Measurements from ENCODE around the gene TMPRSS11D. TPM values are rescaled to one million over a fixed set of nuclear protein-coding genes. Genes with fewer than 3 reads are reported as not detected.

Gene TMPRSS11D
- total and polyA plus RNA-seq, 2 donors (not counting 1 experiment from before 2014, with no cell fraction given), result not detected

DNA sequence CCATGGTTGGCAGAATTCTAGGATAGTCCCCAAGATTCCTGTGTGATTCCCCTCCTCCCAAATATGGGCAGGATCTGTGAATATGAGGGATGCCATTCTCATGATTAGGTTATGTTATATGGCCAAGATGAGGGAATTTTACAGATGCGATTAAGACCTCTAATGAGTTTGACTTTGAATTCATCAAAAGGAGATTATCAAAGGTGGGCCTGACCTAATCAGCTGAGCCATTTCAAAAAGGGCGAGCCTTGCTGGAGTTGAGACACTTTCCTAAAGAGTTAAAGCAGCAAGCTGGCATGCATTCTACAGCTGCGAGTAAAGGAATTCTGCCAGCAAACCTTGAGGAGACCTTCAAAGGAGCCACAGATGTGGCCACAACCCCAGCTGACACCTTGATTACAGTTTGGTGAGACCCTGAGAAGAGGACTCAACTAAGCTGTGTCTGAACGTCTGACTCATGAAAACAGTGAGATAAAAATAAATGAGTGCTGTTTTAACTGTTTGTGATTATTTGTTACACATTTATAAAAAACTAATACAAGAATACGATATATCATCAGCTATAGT is 31.7 kb upstream of the TMPRSS11D start:
- no peak for DNase-seq (ENCODE audit: low read depth in 2 of 2)
- H3K36me3 ChIP-seq (ENCODE audit: control insufficient read depth, insufficient read depth, low read length), result no peaks in the 10 kb centered on the region
- TF ChIP-seq EZH2 (IDR thresholded peaks at IDR 0.05; ENCODE audit: low read length, missing control alignments) (no peak), CTCF (conservative IDR thresholded peaks at IDR 0.05 in 1 of 2, IDR thresholded peaks at IDR 0.05 in 1 of 2; ENCODE audit: low read depth in 1 of 2, low read length in 2 of 2) (no peak)
- H4K20me1 ChIP-seq (ENCODE audit: control insufficient read depth, extremely low read depth, insufficient read depth, low read length), result no peaks in the 10 kb centered on the region
- no peaks in the 10 kb centered on the region for H3K4me1 ChIP-seq (ENCODE audit: control insufficient read depth, extremely low read depth, insufficient read depth, low read length)
- no peaks in the 10 kb centered on the region for H3K9me3 ChIP-seq (ENCODE audit: control insufficient read depth, insufficient read depth, low read depth, low read length)
- no peaks in the 10 kb centered on the region for H3K27me3 ChIP-seq (ENCODE audit: control insufficient read depth, insufficient read depth, low read length)
- no peaks in the 10 kb centered on the region for H3K79me2 ChIP-seq (ENCODE audit: control insufficient read depth, insufficient read depth, low read length)
- H2AFZ ChIP-seq (ENCODE audit: low read length), result no peak overlapping the region
- H3K4me3 ChIP-seq (replicated peaks in 1 of 4; ENCODE audit: control extremely low read depth in 1 of 4, insufficient read depth in 1 of 4, low read depth in 3 of 4, low read length in 4 of 4), result no peak overlapping the region
- no peak overlapping the region for H3K27ac ChIP-seq (ENCODE audit: insufficient read depth, low read length)
- no peak overlapping the region for H3K9ac ChIP-seq (ENCODE audit: insufficient read depth, low read length)
- H3K4me2 ChIP-seq (ENCODE audit: extremely low read depth, insufficient read depth, low read length), result no peak overlapping the region

GRCh38 chr4:67912080-67912479 is 28.3 kb upstream of the TMPRSS11D start:
- Histone ChIP-seq H2AFZ (ENCODE audit: low read length) (no peak overlapping the region), H3K36me3 (ENCODE audit: control insufficient read depth, insufficient read depth, low read length) (no peaks in the 10 kb centered on the region), H3K9me3 (ENCODE audit: control insufficient read depth, insufficient read depth, low read depth, low read length) (no peaks in the 10 kb centered on the region), H3K4me1 (ENCODE audit: control insufficient read depth, extremely low read depth, insufficient read depth, low read length) (no peaks in the 10 kb centered on the region), H3K9ac (ENCODE audit: insufficient read depth, low read length) (no peak overlapping the region), H3K4me3 (replicated peaks in 1 of 4; ENCODE audit: control extremely low read depth in 1 of 4, insufficient read depth in 1 of 4, low read depth in 3 of 4, low read length in 4 of 4) (no peak overlapping the region), H3K27me3 (ENCODE audit: control insufficient read depth, insufficient read depth, low read length) (no peaks in the 10 kb centered on the region), H3K79me2 (ENCODE audit: control insufficient read depth, insufficient read depth, low read length) (no peaks in the 10 kb centered on the region), H4K20me1 (ENCODE audit: control insufficient read depth, extremely low read depth, insufficient read depth, low read length) (no peaks in the 10 kb centered on the region), H3K27ac (ENCODE audit: insufficient read depth, low read length) (no peak overlapping the region), H3K4me2 (ENCODE audit: extremely low read depth, insufficient read depth, low read length) (no peak overlapping the region)
- no peak for TF ChIP-seq EZH2 (IDR thresholded peaks at IDR 0.05; ENCODE audit: low read length, missing control alignments)
- TF ChIP-seq CTCF (conservative IDR thresholded peaks at IDR 0.05 in 1 of 2, IDR thresholded peaks at IDR 0.05 in 1 of 2; ENCODE audit: low read depth in 1 of 2, low read length in 2 of 2), result no peak
- DNase-seq (ENCODE audit: low read depth in 2 of 2), result no peak

DNA sequence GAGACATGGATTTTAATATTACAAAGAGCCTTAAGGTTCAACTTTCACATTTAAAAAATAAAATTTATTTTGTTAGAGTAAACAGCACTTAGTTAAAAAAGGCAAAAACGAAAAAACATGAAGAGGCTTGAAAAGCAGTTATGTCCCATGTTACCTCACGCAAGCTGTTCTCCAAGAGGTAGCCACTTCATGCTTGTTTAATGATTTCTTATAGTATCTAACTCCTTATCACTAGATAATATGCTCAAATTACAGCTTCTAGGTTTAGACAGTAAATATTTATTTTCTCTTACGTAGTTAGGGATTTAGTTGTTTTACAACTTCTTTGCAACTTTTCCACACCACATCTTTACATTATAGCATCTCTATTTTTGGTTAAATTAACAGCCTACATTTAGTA is 27.8 kb upstream of the TMPRSS11D start:
- Histone ChIP-seq H3K9me3 (ENCODE audit: control insufficient read depth, insufficient read depth, low read depth, low read length) (no peaks in the 10 kb centered on the region), H3K79me2 (ENCODE audit: control insufficient read depth, insufficient read depth, low read length) (no peaks in the 10 kb centered on the region), H3K27me3 (ENCODE audit: control insufficient read depth, insufficient read depth, low read length) (no peaks in the 10 kb centered on the region), H3K4me3 (replicated peaks in 1 of 4; ENCODE audit: control extremely low read depth in 1 of 4, insufficient read depth in 1 of 4, low read depth in 3 of 4, low read length in 4 of 4) (no peak overlapping the region), H2AFZ (ENCODE audit: low read length) (no peak overlapping the region), H4K20me1 (ENCODE audit: control insufficient read depth, extremely low read depth, insufficient read depth, low read length) (no peaks in the 10 kb centered on the region), H3K9ac (ENCODE audit: insufficient read depth, low read length) (no peak overlapping the region), H3K27ac (ENCODE audit: insufficient read depth, low read length) (no peak overlapping the region), H3K4me1 (ENCODE audit: control insufficient read depth, extremely low read depth, insufficient read depth, low read length) (no peaks in the 10 kb centered on the region), H3K4me2 (ENCODE audit: extremely low read depth, insufficient read depth, low read length) (no peak overlapping the region), H3K36me3 (ENCODE audit: control insufficient read depth, insufficient read depth, low read length) (no peaks in the 10 kb centered on the region)
- TF ChIP-seq CTCF (conservative IDR thresholded peaks at IDR 0.05 in 1 of 2, IDR thresholded peaks at IDR 0.05 in 1 of 2; ENCODE audit: low read depth in 1 of 2, low read length in 2 of 2) (no peak), EZH2 (IDR thresholded peaks at IDR 0.05; ENCODE audit: low read length, missing control alignments) (no peak)
- DNase-seq (ENCODE audit: low read depth in 2 of 2), result no peak
